MCF 10A (cell line): ENCODE measurements around the gene RAB43. TPM values are rescaled to one million over a fixed set of nuclear protein-coding genes. Genes with fewer than 3 reads are reported as not detected.
"Not testable (repeated sequence)": the region's sequence is repeated elsewhere in the genome, so short reads cannot be mapped to it uniquely, and the experiment has no call there.

Experiments
- BruUV-seq: library from RNA; stranded (reverse); fragments of 400-500 nt; replicated peaks from 2 replicates; lab custom pipeline; 2021; lab: Mats Ljungman, UMichigan
- CTCF ChIA-PET: fragments of 300-600 bp; sonication (Branson Sonifier 250); formaldehyde crosslinking; extraction: SDS; loops from one replicate; lab custom pipeline; 2021; ENCODE audit warnings: antibody characterized with exemption, inconsistent platforms; lab: Yijun Ruan, JAX
- POLR2A ChIA-PET: fragments of 300-600, 350-650 bp; sonication (Branson Sonifier 250); formaldehyde crosslinking; extraction: SDS; loops from one replicate; lab custom pipeline; 2020; ENCODE audit warnings: antibody characterized with exemption, inconsistent platforms; lab: Yijun Ruan, JAX
- DNase-seq: peaks from one replicate; pipeline ENCODE4 v3.0.0-alpha.2; 2018; ENCODE audit not compliant: unreplicated experiment
- H3K27ac Mint-ChIP-seq: one replicate; pipeline ENCODE4 v1.8.0; 2022; ENCODE audit warnings: mild to moderate bottlenecking, low read depth, mixed read lengths; ENCODE audit not compliant: unreplicated experiment
- H3K27me3 Mint-ChIP-seq: one replicate; pipeline ENCODE4 v1.8.0; 2022; ENCODE audit warnings: mixed read lengths; ENCODE audit not compliant: insufficient read depth, unreplicated experiment
- H3K36me3 Mint-ChIP-seq: one replicate; pipeline ENCODE4 v1.8.0; 2022; ENCODE audit warnings: mild to moderate bottlenecking, moderate library complexity, mixed read lengths; ENCODE audit not compliant: insufficient read depth, unreplicated experiment
- H3K4me1 Mint-ChIP-seq: one replicate; pipeline ENCODE4 v1.8.0; 2022; ENCODE audit warnings: mixed read lengths; ENCODE audit not compliant: insufficient read depth, unreplicated experiment
- H3K4me3 Mint-ChIP-seq: one replicate; pipeline ENCODE4 v1.8.0; 2022; ENCODE audit warnings: mild to moderate bottlenecking, moderate library complexity, mixed read lengths; ENCODE audit not compliant: unreplicated experiment
- H3K9me3 Mint-ChIP-seq: one replicate; pipeline ENCODE4 v1.8.0; 2022; ENCODE audit warnings: mixed read lengths; ENCODE audit not compliant: unreplicated experiment
- CTCF ChIP-seq: fragments of 200-600 bp; IDR thresholded peaks from one replicate; pipeline ENCODE4 v1.8.0; 2022; ENCODE audit warnings: antibody characterized with exemption, mild to moderate bottlenecking; ENCODE audit not compliant: unreplicated experiment
- intact Hi-C: fragments of 100-400 bp; cut with micrococcal nuclease; formaldehyde crosslinking; loops from 2 replicates; pipeline ENCODE4 v1.14.1; 2022
- total RNA-seq: library from RNA; stranded (reverse); gene quantifications from 2 replicates; pipeline ENCODE4 v1.2.3, GENCODE V29; 2022

Gene RAB43
- total RNA-seq, 1 experiment from 2014 or later, result 18.9 TPM

GRCh38 chr3:129144786-129145185 lies 23.2 kb upstream of the RAB43 start:
- ChIA-PET CTCF (interaction anchor here (0.7 to 2.3 kb wide), 5 partner anchors 12 to 175 kb away, joined by 3 to 14 read pairs (median 5); no protein-coding TSS in a partner anchor), POLR2A (no interaction called here)
- Mint-ChIP-seq H3K36me3 (peaks cover 78% of the 10 kb centered on the region), H3K27me3 (no peaks in the 10 kb centered on the region), H3K9me3 (no peaks in the 10 kb centered on the region), H3K27ac (no peak overlapping the region), H3K4me3 (no peak overlapping the region), H3K4me1 (no peaks in the 10 kb centered on the region)
- no peak for TF ChIP-seq CTCF
- DNase-seq, result no peak
- intact Hi-C loops, result no loop called here
- BruUV-seq, result no TSS peak

DNA sequence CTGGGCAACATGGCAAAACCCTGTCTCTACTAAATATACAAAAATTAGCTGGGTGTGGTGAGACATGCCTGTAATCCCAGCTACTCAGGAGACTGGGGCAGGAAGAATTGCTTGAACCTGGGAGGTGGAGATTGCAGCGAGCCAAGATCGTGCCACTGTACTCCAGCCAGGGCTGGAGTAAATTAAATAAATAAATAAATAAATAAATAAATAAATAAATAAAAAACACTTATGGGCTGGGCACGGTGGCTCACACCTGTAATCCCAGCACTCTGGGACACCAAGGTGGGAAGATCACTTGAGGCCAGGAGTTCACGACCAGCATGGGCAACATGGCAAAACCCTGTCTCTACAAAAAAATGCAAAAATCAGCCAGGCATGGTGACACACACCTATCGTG lies 19.4 kb upstream of the RAB43 start:
- H3K4me1 Mint-ChIP-seq, H3K4me3 Mint-ChIP-seq, intact Hi-C loops, H3K27me3 Mint-ChIP-seq, POLR2A ChIA-PET, H3K27ac Mint-ChIP-seq, H3K9me3 Mint-ChIP-seq, BruUV-seq, DNase-seq: not testable (repeated sequence)
- CTCF ChIA-PET, result interaction anchor here (0.8 kb wide), 1 partner anchor 104 kb away, joined by 3 read pairs; no protein-coding TSS in a partner anchor
- H3K36me3 Mint-ChIP-seq, result peaks cover 88% of the 10 kb centered on the region

GRCh38 chr3:129139911-129140310 lies 18.3 kb upstream of the RAB43 start:
- Mint-ChIP-seq H3K27me3 (no peaks in the 10 kb centered on the region), H3K36me3 (peaks cover 86% of the 10 kb centered on the region), H3K4me3 (no peak overlapping the region), H3K27ac (no peak overlapping the region), H3K4me1 (no peaks in the 10 kb centered on the region), H3K9me3 (no peaks in the 10 kb centered on the region)
- no peak for DNase-seq
- POLR2A ChIA-PET, result interaction anchor here (0.8 kb wide), 1 partner anchor 109 kb away, joined by 3 read pairs; the partner anchor contains the start of gene COPG1
- intact Hi-C loops, result no loop called here
- no TSS peak for BruUV-seq
- CTCF ChIA-PET, result interaction anchor here (1.5 kb wide), 1 partner anchor 169 kb away, joined by 3 read pairs; no protein-coding TSS in a partner anchor
- TF ChIP-seq CTCF, result no peak

DNA sequence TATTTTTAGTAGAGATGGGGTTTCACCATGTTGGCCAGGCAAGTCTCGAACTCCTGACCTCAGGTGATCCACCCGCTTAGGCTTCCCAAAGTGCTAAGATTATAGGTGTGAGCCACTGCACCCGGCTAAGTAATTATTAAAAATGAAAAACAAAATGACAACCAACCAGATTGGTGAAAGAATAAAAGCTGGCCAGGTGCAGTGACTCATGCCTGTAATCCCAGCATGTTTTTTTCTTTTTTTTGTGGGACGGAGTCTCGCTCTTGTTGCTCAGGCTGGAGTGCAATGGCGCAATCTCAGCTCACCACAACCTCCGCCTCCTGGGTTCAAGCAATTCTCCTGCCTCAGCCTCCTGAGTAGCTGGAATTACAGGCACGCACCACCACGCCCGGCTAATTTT lies 14.7 kb upstream of the RAB43 start:
- H3K4me1 Mint-ChIP-seq, intact Hi-C loops, H3K9me3 Mint-ChIP-seq, H3K27ac Mint-ChIP-seq, H3K4me3 Mint-ChIP-seq, H3K27me3 Mint-ChIP-seq, BruUV-seq: not testable (repeated sequence)
- H3K36me3 Mint-ChIP-seq, result peaks cover 94% of the 10 kb centered on the region
- CTCF ChIA-PET, result interaction anchor here (0.6 to 1.3 kb wide), 4 partner anchors 13 to 944 kb away, joined by 3 to 5 read pairs (median 4); no protein-coding TSS in a partner anchor
- POLR2A ChIA-PET, result interaction anchor here (1.0 to 1.1 kb wide), 3 partner anchors 13 to 83 kb away, joined by 3 to 6 read pairs (median 4); no protein-coding TSS in a partner anchor
- DNase-seq, result peak; percentile 46

DNA sequence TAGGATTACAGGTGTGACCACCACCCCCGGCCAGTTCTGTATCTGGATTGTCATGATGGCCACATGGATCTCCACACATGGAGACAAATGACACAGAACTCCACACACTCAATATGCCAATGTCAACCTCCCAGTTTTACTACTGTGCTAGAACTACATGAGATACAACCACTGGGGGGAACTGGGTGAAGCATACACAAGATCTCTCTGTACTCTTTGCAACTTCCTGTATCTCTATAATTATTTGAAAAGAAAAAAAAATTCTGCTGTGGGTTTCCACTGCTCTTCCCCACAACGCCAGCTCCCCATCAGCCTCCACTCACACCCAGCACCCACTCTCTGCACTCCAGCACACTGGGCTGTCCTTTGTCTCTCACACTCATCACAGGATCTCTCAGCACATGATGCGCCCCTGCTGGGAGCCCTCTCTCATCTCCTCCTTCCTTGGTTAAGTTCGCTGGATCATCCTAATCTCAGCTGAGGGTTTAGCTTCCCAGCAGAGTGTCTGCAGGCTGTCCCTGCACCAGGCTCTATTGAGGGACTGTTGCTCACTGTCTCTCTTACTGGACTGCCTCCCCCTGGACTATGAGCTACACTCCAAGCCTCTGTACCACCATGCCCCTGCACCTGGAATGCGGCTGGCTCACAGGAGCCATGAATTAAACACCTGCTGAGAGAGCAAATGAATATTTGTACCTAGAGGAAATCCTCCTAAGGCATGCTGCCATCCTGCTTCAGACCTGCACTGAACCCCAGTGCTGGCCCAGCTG lies 10.7 kb upstream of the RAB43 start:
- Mint-ChIP-seq H3K9me3 (no peaks in the 10 kb centered on the region), H3K4me3 (no peak overlapping the region), H3K4me1 (peaks cover 5% of the 10 kb centered on the region), H3K27ac (no peak overlapping the region), H3K36me3 (peaks cover 84% of the 10 kb centered on the region), H3K27me3 (no peaks in the 10 kb centered on the region)
- BruUV-seq, result no TSS peak
- POLR2A ChIA-PET, result interaction anchor here (0.9 to 2.3 kb wide), 4 partner anchors 8 to 29 kb away, joined by 3 to 5 read pairs (median 4); partner anchors contain the start of gene RAB43
- DNase-seq, result no peak
- TF ChIP-seq CTCF, result no peak
- CTCF ChIA-PET, result interaction anchor here (1.0 to 1.4 kb wide), 4 partner anchors 11 to 162 kb away, joined by 4 to 10 read pairs (median 6); partner anchors contain the start of gene RAB43
- intact Hi-C loops, result no loop called here
